Astrocyte of the cerebellum (primary cell): ENCODE data around the gene XYLT1.

ENCODE experiments used
- DNase-seq: peaks from one replicate; pipeline ENCODE4 v3.0.0-alpha.2; 2011; ENCODE audit warnings: low read depth
- H3K4me3 ChIP-seq: 2 replicates; pipeline ENCODE4 v1.5.1; 2011; ENCODE audit warnings: mild to moderate bottlenecking, low read depth, low read length, moderate library complexity
- in situ Hi-C: cut with HindIII; loops from 2 replicates; pipeline ENCODE4 v1.10.0; 2017; ENCODE audit warnings: low sequenced_read_pairs
- TF ChIP-seq, protein P1 (sequence below): IDR thresholded peaks from 2 replicates; pipeline ENCODE4 v1.5.1; 2012; ENCODE audit warnings: low read length, low read depth, moderate library complexity, mild to moderate bottlenecking; ENCODE audit errors: missing control alignments

The XYLT1 gene

DNA sequence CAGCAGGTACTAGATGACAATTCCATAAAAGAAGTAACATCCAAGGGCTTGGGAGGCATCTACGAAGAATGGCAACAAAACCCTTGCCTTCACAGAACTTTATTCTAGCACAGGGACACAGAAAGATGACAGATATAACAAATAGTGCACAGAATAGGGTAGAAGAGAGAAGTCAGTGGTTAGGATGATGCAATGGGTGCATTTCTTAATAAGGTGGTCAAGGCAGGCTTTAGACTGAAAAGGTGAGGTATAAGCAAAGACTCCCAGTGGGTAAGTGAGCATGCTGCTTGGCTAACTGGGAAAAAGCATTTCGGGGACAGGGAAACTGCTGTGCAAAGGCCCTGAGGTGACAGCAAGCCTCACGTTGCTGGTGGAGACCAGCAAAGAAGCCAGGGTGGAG is 175.9 kb downstream of the XYLT1 start:
- TF ChIP-seq, protein P1, sequence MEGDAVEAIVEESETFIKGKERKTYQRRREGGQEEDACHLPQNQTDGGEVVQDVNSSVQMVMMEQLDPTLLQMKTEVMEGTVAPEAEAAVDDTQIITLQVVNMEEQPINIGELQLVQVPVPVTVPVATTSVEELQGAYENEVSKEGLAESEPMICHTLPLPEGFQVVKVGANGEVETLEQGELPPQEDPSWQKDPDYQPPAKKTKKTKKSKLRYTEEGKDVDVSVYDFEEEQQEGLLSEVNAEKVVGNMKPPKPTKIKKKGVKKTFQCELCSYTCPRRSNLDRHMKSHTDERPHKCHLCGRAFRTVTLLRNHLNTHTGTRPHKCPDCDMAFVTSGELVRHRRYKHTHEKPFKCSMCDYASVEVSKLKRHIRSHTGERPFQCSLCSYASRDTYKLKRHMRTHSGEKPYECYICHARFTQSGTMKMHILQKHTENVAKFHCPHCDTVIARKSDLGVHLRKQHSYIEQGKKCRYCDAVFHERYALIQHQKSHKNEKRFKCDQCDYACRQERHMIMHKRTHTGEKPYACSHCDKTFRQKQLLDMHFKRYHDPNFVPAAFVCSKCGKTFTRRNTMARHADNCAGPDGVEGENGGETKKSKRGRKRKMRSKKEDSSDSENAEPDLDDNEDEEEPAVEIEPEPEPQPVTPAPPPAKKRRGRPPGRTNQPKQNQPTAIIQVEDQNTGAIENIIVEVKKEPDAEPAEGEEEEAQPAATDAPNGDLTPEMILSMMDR: no peak
- no peak for DNase-seq
- no peak overlapping the region for H3K4me3 ChIP-seq
- in situ Hi-C loops: no loop called here

DNA sequence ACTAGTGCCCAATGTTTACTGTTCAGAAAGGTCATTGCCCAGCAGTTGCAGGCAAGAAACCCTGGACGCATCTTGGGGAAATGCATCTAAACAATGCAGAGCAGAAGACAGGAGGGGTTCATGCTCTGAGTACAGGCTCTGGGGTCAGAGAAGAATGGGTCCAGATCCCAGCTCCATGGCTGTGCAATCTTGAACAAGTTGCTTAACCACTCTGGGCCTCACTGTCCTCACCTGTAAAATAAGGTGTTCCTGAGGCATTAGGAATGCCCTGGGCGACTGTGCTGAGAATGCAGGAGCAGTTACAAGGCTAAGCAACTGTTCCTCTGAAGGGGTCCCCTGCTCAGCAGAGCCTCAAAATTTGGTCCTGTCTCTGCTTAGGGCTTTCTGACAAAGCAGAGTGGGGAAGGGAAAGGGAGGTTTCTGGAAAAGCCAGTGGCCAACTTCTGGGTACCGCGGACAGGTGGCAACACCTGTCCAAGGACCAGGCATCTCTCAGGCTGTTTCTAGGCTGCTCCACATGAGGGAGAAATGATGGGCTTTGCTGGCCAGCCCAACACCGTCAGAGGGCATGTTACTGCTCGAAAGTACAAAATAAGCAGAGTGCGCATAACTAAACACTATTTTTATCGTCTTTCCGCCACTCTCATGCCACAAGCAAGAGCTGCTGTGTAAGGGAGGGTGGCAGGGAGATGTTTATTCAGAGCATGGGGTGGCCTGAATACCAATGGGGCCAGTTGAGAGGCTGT is 176.8 kb downstream of the XYLT1 start:
- TF ChIP-seq, protein P1: no peak
- no peak overlapping the region for H3K4me3 ChIP-seq
- DNase-seq: no peak
- in situ Hi-C loops: no loop called here

DNA sequence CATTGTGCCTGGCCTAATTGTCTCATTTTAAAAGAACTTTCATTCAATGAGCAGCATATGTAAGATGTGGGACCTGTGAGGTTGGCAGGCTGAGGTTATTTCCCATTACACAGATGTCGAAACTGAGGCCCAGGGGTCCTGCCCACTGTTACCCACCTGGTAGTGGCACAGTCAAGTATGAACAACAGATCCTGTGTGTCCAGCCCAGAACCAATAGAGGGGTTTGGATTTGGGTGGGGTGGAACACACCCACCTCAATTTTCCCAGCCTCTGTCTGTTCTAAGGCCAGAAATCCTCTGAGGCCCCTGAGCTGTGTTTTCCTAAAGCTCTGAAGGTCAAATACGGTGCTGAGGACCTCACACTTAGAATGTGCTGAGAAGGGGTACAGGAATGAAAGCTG is 179.5 kb downstream of the XYLT1 start:
- no peak overlapping the region for H3K4me3 ChIP-seq
- in situ Hi-C loops: no loop called here
- TF ChIP-seq, protein P1: no peak
- no peak for DNase-seq

DNA sequence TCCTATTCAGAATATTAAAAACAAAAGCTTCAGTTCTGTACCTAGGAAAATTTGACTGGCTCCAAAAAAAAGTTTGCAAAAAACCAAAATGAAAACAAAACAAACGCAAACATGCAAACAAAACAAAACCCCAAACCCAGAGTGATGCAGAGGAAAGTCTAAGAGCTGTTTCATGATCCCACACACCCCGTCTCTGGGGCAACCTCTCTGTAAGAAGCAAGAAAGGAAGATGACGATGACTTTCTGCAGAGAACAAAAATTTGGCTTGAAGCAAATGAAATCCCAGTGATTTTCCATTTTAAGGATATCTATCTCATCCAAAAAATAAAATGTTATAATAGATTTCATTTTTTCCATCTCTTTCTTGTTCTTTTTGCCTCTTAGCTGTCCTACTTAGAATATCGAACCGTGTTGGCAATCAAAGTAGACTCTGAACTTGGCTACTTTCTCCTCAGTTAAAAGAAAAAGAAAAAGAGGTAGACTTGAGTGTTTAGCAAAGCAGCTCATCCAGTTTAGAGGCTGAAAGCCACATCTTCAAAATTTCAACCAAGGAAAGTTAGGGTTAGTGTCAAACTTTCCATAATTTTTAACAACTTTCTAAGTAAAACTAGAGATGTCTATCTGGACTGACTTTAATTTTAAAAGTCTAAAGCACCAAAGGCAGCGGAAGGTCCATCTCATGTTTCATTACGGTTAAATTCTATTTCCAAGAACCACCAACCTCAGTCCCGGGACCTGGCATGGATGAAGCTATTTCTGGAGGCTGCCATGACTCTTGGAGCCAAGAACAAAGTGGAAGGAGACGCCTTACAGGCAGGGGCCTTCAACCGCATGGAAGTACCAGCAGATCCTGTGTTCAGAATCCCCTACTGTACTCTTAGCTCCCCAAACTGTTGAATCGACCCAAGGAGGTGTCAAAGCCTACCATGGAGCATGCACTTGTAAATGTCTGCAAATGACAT is 180.8 kb downstream of the XYLT1 start:
- in situ Hi-C loops: no loop called here

DNA sequence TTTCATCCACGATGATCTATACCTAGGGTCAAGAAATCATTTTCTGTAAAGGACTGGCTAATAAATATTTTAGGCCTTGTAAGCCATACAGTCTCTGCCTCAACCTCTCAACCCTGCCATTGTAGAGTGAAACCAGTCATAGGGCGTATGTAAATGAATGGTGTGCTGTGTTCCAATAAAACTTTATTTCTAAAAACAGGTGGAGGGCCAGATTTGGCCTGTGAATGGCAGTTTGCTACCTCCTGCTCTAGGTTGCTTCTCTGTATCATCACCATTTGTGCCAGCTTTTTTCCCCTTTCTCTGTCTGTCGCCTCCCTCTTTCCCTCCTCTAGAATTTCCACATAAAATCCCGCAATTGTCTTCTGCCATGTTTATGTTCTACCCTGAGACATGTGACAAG is 181.7 kb downstream of the XYLT1 start:
- DNase-seq: no peak
- TF ChIP-seq, protein P1: no peak
- no peak overlapping the region for H3K4me3 ChIP-seq
- in situ Hi-C loops: no loop called here

More for the DNA sequence above, 180.8 kb downstream of the XYLT1 start:
- DNase-seq: no peak
- H3K4me3 ChIP-seq: no peak overlapping the region
- TF ChIP-seq, protein P1: no peak

DNA sequence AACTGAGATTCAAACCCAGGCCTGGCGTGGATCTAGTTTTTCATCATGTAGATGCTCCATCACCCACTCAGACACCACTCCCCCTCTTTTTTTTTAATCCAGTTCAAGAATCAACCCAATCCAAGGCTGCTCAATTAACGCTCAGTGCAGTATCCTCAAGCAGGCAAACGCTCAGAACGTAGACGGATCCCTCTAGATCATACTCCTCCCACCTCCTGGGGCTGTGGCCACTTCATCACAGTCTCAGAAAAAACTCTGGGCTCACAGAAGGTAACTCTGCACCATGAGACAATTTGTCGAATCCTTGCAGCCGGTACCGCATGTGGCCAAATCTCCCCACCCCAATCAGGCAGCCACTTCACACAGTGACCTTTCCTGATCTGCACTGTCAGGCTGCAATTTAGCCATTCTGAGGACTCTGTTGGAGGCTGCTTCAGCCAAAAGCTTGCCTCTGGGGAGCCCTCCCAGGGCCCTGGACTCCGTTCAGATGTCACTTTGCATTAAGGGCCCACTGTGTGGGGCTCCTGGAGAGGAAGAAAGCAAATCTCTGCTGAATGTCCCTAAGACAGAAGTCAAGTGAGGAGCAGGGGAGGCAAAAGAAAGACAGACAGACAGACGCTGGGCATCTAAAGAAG is 183.5 kb downstream of the XYLT1 start:
- no peak for DNase-seq
- in situ Hi-C loops: no loop called here
- TF ChIP-seq, protein P1: no peak
- no peak overlapping the region for H3K4me3 ChIP-seq
